Measurements from ENCODE around the gene INPP4B. TPM values are rescaled to one million over a fixed set of nuclear protein-coding genes. Genes with fewer than 3 reads are reported as not detected.

The INPP4B gene
- total RNA-seq, 1 experiment from 2014 or later: 53.7 TPM

GRCh38 chr4:142265946-142266345 is 580.2 kb downstream of the INPP4B start:
- H3K27ac ChIP-seq: peak overlapping the region; percentile 75
- H3K36me3 ChIP-seq (ENCODE audit: low read depth): peaks cover 7% of the 10 kb centered on the region; the same call in 1 of the 2 replicates
- CTCF ChIA-PET: interaction anchor here (0.6 kb wide), 1 partner anchor 86 kb away, joined by 3 read pairs; no protein-coding TSS in a partner anchor
- BruUV-seq (replicated peaks): no TSS peak
- peaks cover 9% of the 10 kb centered on the region for H3F3A ChIP-seq (ENCODE audit: insufficient read depth, low read depth)
- H3K4me2 ChIP-seq: peak overlapping the region; percentile 54
- DNase-seq: no peak
- no peaks in the 10 kb centered on the region for H3K27me3 ChIP-seq (ENCODE audit: insufficient read depth, low read depth)
- H3K9me3 ChIP-seq (ENCODE audit: insufficient read depth, low read depth): no peaks in the 10 kb centered on the region
- H3K79me2 ChIP-seq (ENCODE audit: low read depth): 0 out of 2 replicates have a peak, but pooled peaks cover 5% of the 10 kb centered on the region
- H4K20me1 ChIP-seq (ENCODE audit: insufficient read depth): no peaks in the 10 kb centered on the region
- POLR2A ChIA-PET (ENCODE audit: unreplicated experiment): interaction anchor here (1.0 kb wide), 1 partner anchor 8 kb away, joined by 4 read pairs; no protein-coding TSS in a partner anchor
- H2AFZ ChIP-seq: no peak overlapping the region
- intact Hi-C loops (cut with micrococcal nuclease; ENCODE audit: unreplicated experiment): loop anchor here (10.0 kb wide), 1 partner anchor 579 kb away; the partner anchor contains the start of gene INPP4B
- TF ChIP-seq EZH2 (IDR thresholded peaks at IDR 0.05; ENCODE audit: low read depth): no peak
- TF ChIP-seq, protein P1, sequence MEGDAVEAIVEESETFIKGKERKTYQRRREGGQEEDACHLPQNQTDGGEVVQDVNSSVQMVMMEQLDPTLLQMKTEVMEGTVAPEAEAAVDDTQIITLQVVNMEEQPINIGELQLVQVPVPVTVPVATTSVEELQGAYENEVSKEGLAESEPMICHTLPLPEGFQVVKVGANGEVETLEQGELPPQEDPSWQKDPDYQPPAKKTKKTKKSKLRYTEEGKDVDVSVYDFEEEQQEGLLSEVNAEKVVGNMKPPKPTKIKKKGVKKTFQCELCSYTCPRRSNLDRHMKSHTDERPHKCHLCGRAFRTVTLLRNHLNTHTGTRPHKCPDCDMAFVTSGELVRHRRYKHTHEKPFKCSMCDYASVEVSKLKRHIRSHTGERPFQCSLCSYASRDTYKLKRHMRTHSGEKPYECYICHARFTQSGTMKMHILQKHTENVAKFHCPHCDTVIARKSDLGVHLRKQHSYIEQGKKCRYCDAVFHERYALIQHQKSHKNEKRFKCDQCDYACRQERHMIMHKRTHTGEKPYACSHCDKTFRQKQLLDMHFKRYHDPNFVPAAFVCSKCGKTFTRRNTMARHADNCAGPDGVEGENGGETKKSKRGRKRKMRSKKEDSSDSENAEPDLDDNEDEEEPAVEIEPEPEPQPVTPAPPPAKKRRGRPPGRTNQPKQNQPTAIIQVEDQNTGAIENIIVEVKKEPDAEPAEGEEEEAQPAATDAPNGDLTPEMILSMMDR (conservative IDR thresholded peaks at IDR 0.05): no peak
- H3K4me1 ChIP-seq (replicated peaks; ENCODE audit: insufficient read depth): peaks cover 25% of the 10 kb centered on the region
- H3K4me3 ChIP-seq: no peak overlapping the region
- no peaks in the 10 kb centered on the region for H3K9me2 ChIP-seq (ENCODE audit: insufficient read depth)

DNA sequence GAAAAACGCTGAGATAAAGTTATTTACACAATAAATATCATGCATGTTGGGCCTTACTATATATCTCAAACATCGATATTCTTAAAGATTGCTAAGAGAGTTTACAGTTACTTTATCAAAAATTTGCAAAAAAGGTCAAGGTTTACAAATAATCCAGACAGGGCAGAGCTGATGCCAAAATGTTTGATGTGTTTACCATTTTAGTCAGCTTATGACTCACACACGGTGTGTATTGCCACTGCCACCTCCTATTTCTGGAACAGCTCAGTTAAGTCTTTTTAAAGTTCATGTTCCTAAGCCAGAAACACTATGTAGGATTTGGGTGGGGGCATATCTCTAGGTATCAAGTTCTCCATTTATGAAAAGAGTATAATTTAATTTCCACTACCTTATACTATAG is 580.6 kb downstream of the INPP4B start:
- CTCF ChIA-PET: no interaction called here
- intact Hi-C loops (cut with micrococcal nuclease; ENCODE audit: unreplicated experiment): loop anchor here (10.0 kb wide), 1 partner anchor 579 kb away; the partner anchor contains the start of gene INPP4B
- Histone ChIP-seq H2AFZ (no peak overlapping the region), H3K36me3 (ENCODE audit: low read depth) (peaks cover 7% of the 10 kb centered on the region; the same call in 1 of the 2 replicates), H3K9me3 (ENCODE audit: insufficient read depth, low read depth) (no peaks in the 10 kb centered on the region), H3K4me1 (replicated peaks; ENCODE audit: insufficient read depth) (peaks cover 25% of the 10 kb centered on the region), H3K4me2 (peak overlapping the region; percentile 54), H3K9me2 (ENCODE audit: insufficient read depth) (no peaks in the 10 kb centered on the region), H3K4me3 (0 out of 2 replicates have a peak overlapping the region, but pooled peaks have one; percentile 17), H3K79me2 (ENCODE audit: low read depth) (0 out of 2 replicates have a peak, but pooled peaks cover 5% of the 10 kb centered on the region), H3F3A (ENCODE audit: insufficient read depth, low read depth) (peaks cover 9% of the 10 kb centered on the region), H4K20me1 (ENCODE audit: insufficient read depth) (no peaks in the 10 kb centered on the region), H3K27ac (peak overlapping the region; percentile 75), H3K27me3 (ENCODE audit: insufficient read depth, low read depth) (no peaks in the 10 kb centered on the region)
- BruUV-seq (replicated peaks): no TSS peak
- DNase-seq: peak in 1 of 2 experiments; percentile 53
- POLR2A ChIA-PET (ENCODE audit: unreplicated experiment): interaction anchor here (1.0 kb wide), 1 partner anchor 8 kb away, joined by 4 read pairs; no protein-coding TSS in a partner anchor
- TF ChIP-seq EZH2 (IDR thresholded peaks at IDR 0.05; ENCODE audit: low read depth): no peak
- TF ChIP-seq, protein P1 (conservative IDR thresholded peaks at IDR 0.05): no peak

DNA sequence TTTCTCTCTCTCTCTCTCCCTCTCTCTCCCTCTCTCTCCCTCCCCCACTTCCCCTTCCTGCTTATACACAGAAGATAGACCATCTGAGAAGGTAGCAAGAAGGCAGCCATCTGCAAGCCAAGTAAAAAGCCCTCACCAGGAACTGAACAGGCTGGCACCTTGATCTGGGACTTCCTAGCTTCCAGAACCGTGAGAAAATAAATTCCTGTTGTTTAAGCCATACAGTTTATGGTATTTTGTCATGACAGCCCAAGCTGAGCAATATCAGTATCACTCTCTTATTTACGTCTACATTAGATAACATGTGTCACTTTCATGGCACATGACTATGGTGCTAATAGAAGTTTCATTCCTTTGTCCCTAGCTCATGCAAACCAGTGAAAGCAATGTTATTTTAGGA is 581.1 kb downstream of the INPP4B start:
- no peaks in the 10 kb centered on the region for H3K9me2 ChIP-seq (ENCODE audit: insufficient read depth)
- H4K20me1 ChIP-seq (ENCODE audit: insufficient read depth): no peaks in the 10 kb centered on the region
- BruUV-seq (replicated peaks): no TSS peak
- 0 out of 2 replicates have a peak, but pooled peaks cover 5% of the 10 kb centered on the region for H3K79me2 ChIP-seq (ENCODE audit: low read depth)
- POLR2A ChIA-PET (ENCODE audit: unreplicated experiment): no interaction called here
- TF ChIP-seq, protein P1 (conservative IDR thresholded peaks at IDR 0.05): no peak
- no peak for TF ChIP-seq EZH2 (IDR thresholded peaks at IDR 0.05; ENCODE audit: low read depth)
- H3K9me3 ChIP-seq (ENCODE audit: insufficient read depth, low read depth): no peaks in the 10 kb centered on the region
- intact Hi-C loops (cut with micrococcal nuclease; ENCODE audit: unreplicated experiment): loop anchor here (10.0 kb wide), 1 partner anchor 580 kb away; the partner anchor contains the start of gene INPP4B
- no peak overlapping the region for H2AFZ ChIP-seq
- H3K4me3 ChIP-seq: 0 out of 2 replicates have a peak overlapping the region, but pooled peaks have one; percentile 17
- H3K27me3 ChIP-seq (ENCODE audit: insufficient read depth, low read depth): no peaks in the 10 kb centered on the region
- CTCF ChIA-PET: no interaction called here
- peaks cover 9% of the 10 kb centered on the region for H3F3A ChIP-seq (ENCODE audit: insufficient read depth, low read depth)
- H3K27ac ChIP-seq: peak overlapping the region; percentile 75; the same call in 1 of the 2 replicates
- peaks cover 25% of the 10 kb centered on the region for H3K4me1 ChIP-seq (replicated peaks; ENCODE audit: insufficient read depth)
- DNase-seq: no peak
- peaks cover 1% of the 10 kb centered on the region; the same call in 1 of the 2 replicates for H3K36me3 ChIP-seq (ENCODE audit: low read depth)
- H3K4me2 ChIP-seq: peak overlapping the region; percentile 54; the same call in 1 of the 2 replicates
